MCF 10A (cell line): ENCODE data around the gene AGAP5. TPM values are rescaled to one million over a fixed set of nuclear protein-coding genes. Genes with fewer than 3 reads are reported as not detected.

Experiments used
- BruUV-seq: library from RNA; stranded (reverse); fragments of 400-500 nt; replicated peaks from 2 replicates; lab custom pipeline; 2021; lab: Mats Ljungman, UMichigan
- CTCF ChIA-PET: fragments of 300-600 bp; sonication (Branson Sonifier 250); formaldehyde crosslinking; extraction: SDS; loops from one replicate; lab custom pipeline; 2021; ENCODE audit warnings: antibody characterized with exemption, inconsistent platforms; lab: Yijun Ruan, JAX
- POLR2A ChIA-PET: fragments of 300-600, 350-650 bp; sonication (Branson Sonifier 250); formaldehyde crosslinking; extraction: SDS; loops from one replicate; lab custom pipeline; 2020; ENCODE audit warnings: antibody characterized with exemption, inconsistent platforms; lab: Yijun Ruan, JAX
- DNase-seq: peaks from one replicate; pipeline ENCODE4 v3.0.0-alpha.2; 2018; ENCODE audit not compliant: unreplicated experiment
- H3K27ac Mint-ChIP-seq: one replicate; pipeline ENCODE4 v1.8.0; 2022; ENCODE audit warnings: mild to moderate bottlenecking, low read depth, mixed read lengths; ENCODE audit not compliant: unreplicated experiment
- H3K27me3 Mint-ChIP-seq: one replicate; pipeline ENCODE4 v1.8.0; 2022; ENCODE audit warnings: mixed read lengths; ENCODE audit not compliant: insufficient read depth, unreplicated experiment
- H3K36me3 Mint-ChIP-seq: one replicate; pipeline ENCODE4 v1.8.0; 2022; ENCODE audit warnings: mild to moderate bottlenecking, moderate library complexity, mixed read lengths; ENCODE audit not compliant: insufficient read depth, unreplicated experiment
- H3K4me1 Mint-ChIP-seq: one replicate; pipeline ENCODE4 v1.8.0; 2022; ENCODE audit warnings: mixed read lengths; ENCODE audit not compliant: insufficient read depth, unreplicated experiment
- H3K4me3 Mint-ChIP-seq: one replicate; pipeline ENCODE4 v1.8.0; 2022; ENCODE audit warnings: mild to moderate bottlenecking, moderate library complexity, mixed read lengths; ENCODE audit not compliant: unreplicated experiment
- H3K9me3 Mint-ChIP-seq: one replicate; pipeline ENCODE4 v1.8.0; 2022; ENCODE audit warnings: mixed read lengths; ENCODE audit not compliant: unreplicated experiment
- CTCF ChIP-seq: fragments of 200-600 bp; IDR thresholded peaks from one replicate; pipeline ENCODE4 v1.8.0; 2022; ENCODE audit warnings: antibody characterized with exemption, mild to moderate bottlenecking; ENCODE audit not compliant: unreplicated experiment
- intact Hi-C: fragments of 100-400 bp; cut with micrococcal nuclease; formaldehyde crosslinking; loops from 2 replicates; pipeline ENCODE4 v1.14.1; 2022
- total RNA-seq: library from RNA; stranded (reverse); gene quantifications from 2 replicates; pipeline ENCODE4 v1.2.3, GENCODE V29; 2022

The AGAP5 gene
- total RNA-seq, 1 experiment from 2014 or later, result 16.0 TPM

- no peaks in the 10 kb centered on the region for H3K9me3 Mint-ChIP-seq
- no peak for DNase-seq
- POLR2A ChIA-PET, result interaction anchor here (0.6 to 7.1 kb wide), 3 partner anchors 9 to 50 kb away, joined by 3 to 195 read pairs (median 79); partner anchors contain the start of genes CHCHD1, SEC24C and ZSWIM8
- intact Hi-C loops, result loop anchor here (5.0 kb wide), 1 partner anchor 38 kb away; a partner anchor contains a TSS
- no peak for TF ChIP-seq CTCF
- H3K27me3 Mint-ChIP-seq, result no peaks in the 10 kb centered on the region
- H3K4me1 Mint-ChIP-seq, result peaks cover 6% of the 10 kb centered on the region
- no peak overlapping the region for H3K27ac Mint-ChIP-seq
- BruUV-seq, result no TSS peak
- peaks cover 42% of the 10 kb centered on the region for H3K36me3 Mint-ChIP-seq
- no peak overlapping the region for H3K4me3 Mint-ChIP-seq
- CTCF ChIA-PET, result interaction anchor here (0.5 kb wide), 1 partner anchor 61 kb away, joined by 3 read pairs; no protein-coding TSS in a partner anchor
Measured at GRCh38 chr10:73734028-73734720, 36.3 kb upstream of the AGAP5 start.

- H3K9me3 Mint-ChIP-seq, result no peaks in the 10 kb centered on the region
- ChIA-PET CTCF (interaction anchor here (0.5 kb wide), 1 partner anchor 62 kb away, joined by 3 read pairs; no protein-coding TSS in a partner anchor), POLR2A (interaction anchor here (4.6 to 7.1 kb wide), 3 partner anchors 10 to 51 kb away, joined by 68 to 195 read pairs (median 79); partner anchors contain the start of genes CHCHD1, SEC24C and ZSWIM8)
- peaks cover 32% of the 10 kb centered on the region for H3K36me3 Mint-ChIP-seq
- no peak overlapping the region for H3K4me3 Mint-ChIP-seq
- no TSS peak for BruUV-seq
- no peak for TF ChIP-seq CTCF
- intact Hi-C loops, result loop anchor here (5.0 kb wide), 1 partner anchor 39 kb away; a partner anchor contains a TSS
- peaks cover 6% of the 10 kb centered on the region for H3K4me1 Mint-ChIP-seq
- DNase-seq, result no peak
- H3K27me3 Mint-ChIP-seq, result no peaks in the 10 kb centered on the region
- H3K27ac Mint-ChIP-seq, result no peak overlapping the region
Measured at GRCh38 chr10:73732931-73733623, 35.2 kb upstream of the AGAP5 start.

GRCh38 chr10:73732426-73732825, 34.5 kb upstream of the AGAP5 start:
- Mint-ChIP-seq H3K4me3 (peak overlapping the region; percentile 41), H3K27me3 (no peaks in the 10 kb centered on the region), H3K36me3 (peaks cover 30% of the 10 kb centered on the region), H3K4me1 (peaks cover 6% of the 10 kb centered on the region), H3K9me3 (no peaks in the 10 kb centered on the region), H3K27ac (no peak overlapping the region)
- no peak for DNase-seq
- intact Hi-C loops, result loop anchor here (5.0 kb wide), 1 partner anchor 40 kb away; a partner anchor contains a TSS
- TF ChIP-seq CTCF, result no peak
- POLR2A ChIA-PET, result interaction anchor here (3.8 to 7.1 kb wide), 4 partner anchors 11 to 239 kb away, joined by 23 to 195 read pairs (median 74); partner anchors contain the start of genes CHCHD1, PPP3CB, SEC24C and ZSWIM8
- BruUV-seq, result no TSS peak
- CTCF ChIA-PET, result interaction anchor here (0.6 to 2.0 kb wide), 2 partner anchors 11 to 100 kb away, joined by 3 to 9 read pairs; partner anchors contain the start of gene SEC24C
